PC-9 (cell line): ENCODE measurements around the gene C4orf51. TPM values are rescaled to one million over a fixed set of nuclear protein-coding genes. Genes with fewer than 3 reads are reported as not detected.

Source experiments
- BruUV-seq: library from RNA; stranded (reverse); fragments of 400-500 nt; replicated peaks from 2 replicates; lab custom pipeline; 2021; lab: Mats Ljungman, UMichigan
- CTCF ChIA-PET: fragments of 300-600 bp; sonication (Branson Sonifier 250); formaldehyde crosslinking; loops from one replicate; lab custom pipeline; 2022; ENCODE audit warnings: antibody characterized with exemption; lab: Charles Lee
- POLR2A ChIA-PET: fragments of 300-600 bp; sonication (Branson Sonifier 250); formaldehyde crosslinking; loops from one replicate; lab custom pipeline; 2022; ENCODE audit warnings: antibody characterized with exemption; ENCODE audit not compliant: unreplicated experiment; lab: Charles Lee
- DNase-seq, 2 experiments: peaks; one replicate each; pipeline versions ENCODE4 v3.0.0 to v3.0.0-alpha.2; 2015 to 2022; ENCODE audit warnings: mixed read lengths in 1 of 2
- H2AFZ ChIP-seq: fragments of 200-600 bp; sonication (generic); 2 replicates; pipeline ENCODE4 v1.8.1; 2017; ENCODE audit warnings: antibody characterized with exemption
- H3F3A ChIP-seq: fragments of 200-600 bp; sonication (generic); 2 replicates; pipeline ENCODE4 v1.8.1; 2017; ENCODE audit warnings: antibody characterized with exemption, mild to moderate bottlenecking, low read depth; ENCODE audit not compliant: insufficient read depth
- H3K27ac ChIP-seq: fragments of 200-600 bp; sonication (generic); 2 replicates; pipeline ENCODE4 v1.6.1; 2016; ENCODE audit warnings: mixed run types
- H3K27me3 ChIP-seq: fragments of 200-600 bp; sonication (generic); 2 replicates; pipeline ENCODE4 v1.6.1; 2016; ENCODE audit warnings: low read depth, mixed run types; ENCODE audit not compliant: insufficient read depth
- H3K36me3 ChIP-seq: fragments of 200-600 bp; sonication (generic); 2 replicates; pipeline ENCODE4 v1.6.1; 2016; ENCODE audit warnings: low read depth, mixed run types
- H3K4me1 ChIP-seq: fragments of 200-600 bp; sonication (generic); replicated peaks from 2 replicates; pipeline ENCODE4 v1.6.1; 2016; ENCODE audit warnings: mixed run types; ENCODE audit not compliant: insufficient read depth
- H3K4me2 ChIP-seq: fragments of 200-600 bp; sonication (generic); 2 replicates; pipeline ENCODE4 v1.6.1; 2017; ENCODE audit warnings: mixed run types
- H3K4me3 ChIP-seq: fragments of 200-600 bp; sonication (generic); 2 replicates; pipeline ENCODE4 v1.6.1; 2016; ENCODE audit warnings: mixed run types
- H3K79me2 ChIP-seq: fragments of 200-600 bp; sonication (generic); 2 replicates; pipeline ENCODE4 v1.6.1; 2017; ENCODE audit warnings: low read depth, mixed run types
- H3K9me2 ChIP-seq: fragments of 200-600 bp; sonication (generic); 2 replicates; pipeline ENCODE4 v1.8.1; 2017; ENCODE audit warnings: mild to moderate bottlenecking; ENCODE audit not compliant: insufficient read depth
- H3K9me3 ChIP-seq: fragments of 200-600 bp; sonication (generic); 2 replicates; pipeline ENCODE4 v1.8.1; 2016; ENCODE audit warnings: low read depth; ENCODE audit not compliant: insufficient read depth
- H4K20me1 ChIP-seq: fragments of 200-600 bp; sonication (generic); 2 replicates; pipeline ENCODE4 v1.8.1; 2017; ENCODE audit not compliant: insufficient read depth
- CTCF ChIP-seq: fragments of 200-600 bp; sonication (generic); conservative IDR thresholded peaks from 2 replicates; pipeline ENCODE4 v1.6.1; 2017; ENCODE audit warnings: mixed run types, antibody characterized with exemption, mild to moderate bottlenecking, moderate library complexity
- EZH2 ChIP-seq: fragments of 200-600 bp; sonication (generic); IDR thresholded peaks from 2 replicates; pipeline ENCODE4 v1.8.0; 2017; ENCODE audit warnings: antibody characterized with exemption, low read depth
- intact Hi-C: fragments of 100-400 bp; cut with micrococcal nuclease; formaldehyde crosslinking; loops from one replicate; pipeline ENCODE4 v1.10.0; 2022; ENCODE audit not compliant: unreplicated experiment
- total RNA-seq: library from RNA; stranded (reverse); gene quantifications from 2 replicates; pipeline ENCODE4 v1.2.3, GENCODE V29; 2021

C4orf51 gene
- total RNA-seq, 1 experiment from 2014 or later, result not detected

- POLR2A ChIA-PET, result no interaction called here
- H3K9me2 ChIP-seq, result no peaks in the 10 kb centered on the region
- H3K36me3 ChIP-seq, result no peaks in the 10 kb centered on the region
- H3F3A ChIP-seq, result no peaks in the 10 kb centered on the region
- TF ChIP-seq CTCF, result no peak
- TF ChIP-seq EZH2, result no peak
- H3K79me2 ChIP-seq, result no peaks in the 10 kb centered on the region
- no TSS peak for BruUV-seq
- H3K4me3 ChIP-seq, result no peak overlapping the region
- H2AFZ ChIP-seq, result no peak overlapping the region
- intact Hi-C loops, result no loop called here
- no peaks in the 10 kb centered on the region for H3K9me3 ChIP-seq
- CTCF ChIA-PET, result interaction anchor here (1.0 kb wide), 1 partner anchor 40 kb away, joined by 3 read pairs; no protein-coding TSS in a partner anchor
- H3K4me2 ChIP-seq, result no peak overlapping the region
- no peaks in the 10 kb centered on the region for H4K20me1 ChIP-seq
- H3K4me1 ChIP-seq, result no peaks in the 10 kb centered on the region
- H3K27ac ChIP-seq, result no peak overlapping the region
- no peak for DNase-seq
- no peaks in the 10 kb centered on the region for H3K27me3 ChIP-seq
These were observed 36.8 kb downstream of the C4orf51 start for GRCh38 chr4:145716661-145717200.

GRCh38 chr4:145719752-145720624 lies 40.0 kb downstream of the C4orf51 start:
- Histone ChIP-seq H3F3A (no peaks in the 10 kb centered on the region), H3K79me2 (no peaks in the 10 kb centered on the region), H4K20me1 (no peaks in the 10 kb centered on the region), H2AFZ (no peak overlapping the region), H3K9me3 (no peaks in the 10 kb centered on the region), H3K4me2 (no peak overlapping the region), H3K4me3 (no peak overlapping the region), H3K4me1 (peaks cover 12% of the 10 kb centered on the region), H3K27me3 (no peaks in the 10 kb centered on the region), H3K36me3 (no peaks in the 10 kb centered on the region), H3K9me2 (no peaks in the 10 kb centered on the region), H3K27ac (no peak overlapping the region)
- BruUV-seq, result no TSS peak
- ChIA-PET POLR2A (no interaction called here), CTCF (no interaction called here)
- intact Hi-C loops, result no loop called here
- DNase-seq, result no peak
- TF ChIP-seq EZH2 (no peak), CTCF (no peak)

GRCh38 chr4:145720656-145721055 lies 40.7 kb downstream of the C4orf51 start:
- H3F3A ChIP-seq, result no peaks in the 10 kb centered on the region
- ChIA-PET POLR2A (no interaction called here), CTCF (no interaction called here)
- H3K9me2 ChIP-seq, result no peaks in the 10 kb centered on the region
- H3K4me3 ChIP-seq, result no peak overlapping the region
- no TSS peak for BruUV-seq
- no peak overlapping the region for H2AFZ ChIP-seq
- no peak overlapping the region for H3K4me2 ChIP-seq
- no peaks in the 10 kb centered on the region for H3K27me3 ChIP-seq
- H3K9me3 ChIP-seq, result no peaks in the 10 kb centered on the region
- H3K79me2 ChIP-seq, result no peaks in the 10 kb centered on the region
- peaks cover 12% of the 10 kb centered on the region for H3K4me1 ChIP-seq
- DNase-seq, result no peak
- TF ChIP-seq EZH2 (no peak), CTCF (no peak)
- H3K36me3 ChIP-seq, result no peaks in the 10 kb centered on the region
- H4K20me1 ChIP-seq, result no peaks in the 10 kb centered on the region
- intact Hi-C loops, result no loop called here
- no peak overlapping the region for H3K27ac ChIP-seq
